ENCODE results near the gene EFHB. TPM values are rescaled to one million over a fixed set of nuclear protein-coding genes. Genes with fewer than 3 reads are reported as not detected.

Gene EFHB
- total RNA-seq, 4 donors from 2014 or later: 0.67 to 0.76 TPM; not detected in 2

DNA sequence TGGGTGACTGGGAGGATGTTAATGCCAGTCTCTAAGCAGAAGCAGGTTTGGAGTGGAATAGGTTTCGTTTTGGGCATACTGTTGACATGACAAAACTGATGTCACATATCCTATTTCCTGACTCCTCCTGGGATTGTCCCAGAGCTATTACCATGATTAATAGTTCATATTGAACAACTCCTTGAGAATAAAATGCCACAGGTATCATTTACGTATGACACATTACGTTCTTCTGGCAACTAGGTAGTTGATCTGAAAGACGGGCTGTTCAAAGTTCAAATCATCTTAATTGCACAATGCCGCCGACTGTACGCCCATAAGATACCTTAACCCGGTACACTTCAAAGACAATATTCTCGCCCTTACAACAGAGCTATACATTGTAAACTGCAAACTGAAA is 11.5 kb upstream of the EFHB start:
- 91 to 97% methylated on average over 9 of the region's 9 CpGs for WGBS, 2 donors
- H3K27ac ChIP-seq: no peak overlapping the region
- peak overlapping the region in 1 of 4 donors; percentile 88 for H3K4me3 ChIP-seq
- peaks cover 4 to 44% (median 14%) of the 10 kb centered on the region in 3 donors for H3K4me1 ChIP-seq
- H3K36me3 ChIP-seq: no peaks in the 10 kb centered on the region
- H3K27me3 ChIP-seq: no peaks in the 10 kb centered on the region
- no peaks in the 10 kb centered on the region for H3K9me3 ChIP-seq
- no peak for TF ChIP-seq POLR2A (IDR thresholded peaks at IDR 0.05)
- TF ChIP-seq, protein P1, sequence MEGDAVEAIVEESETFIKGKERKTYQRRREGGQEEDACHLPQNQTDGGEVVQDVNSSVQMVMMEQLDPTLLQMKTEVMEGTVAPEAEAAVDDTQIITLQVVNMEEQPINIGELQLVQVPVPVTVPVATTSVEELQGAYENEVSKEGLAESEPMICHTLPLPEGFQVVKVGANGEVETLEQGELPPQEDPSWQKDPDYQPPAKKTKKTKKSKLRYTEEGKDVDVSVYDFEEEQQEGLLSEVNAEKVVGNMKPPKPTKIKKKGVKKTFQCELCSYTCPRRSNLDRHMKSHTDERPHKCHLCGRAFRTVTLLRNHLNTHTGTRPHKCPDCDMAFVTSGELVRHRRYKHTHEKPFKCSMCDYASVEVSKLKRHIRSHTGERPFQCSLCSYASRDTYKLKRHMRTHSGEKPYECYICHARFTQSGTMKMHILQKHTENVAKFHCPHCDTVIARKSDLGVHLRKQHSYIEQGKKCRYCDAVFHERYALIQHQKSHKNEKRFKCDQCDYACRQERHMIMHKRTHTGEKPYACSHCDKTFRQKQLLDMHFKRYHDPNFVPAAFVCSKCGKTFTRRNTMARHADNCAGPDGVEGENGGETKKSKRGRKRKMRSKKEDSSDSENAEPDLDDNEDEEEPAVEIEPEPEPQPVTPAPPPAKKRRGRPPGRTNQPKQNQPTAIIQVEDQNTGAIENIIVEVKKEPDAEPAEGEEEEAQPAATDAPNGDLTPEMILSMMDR (IDR thresholded peaks at IDR 0.05): no peak
- no peak for DNase-seq
- intact Hi-C loops (cut with DNase I): no loop called here

- no peak for DNase-seq
- H3K36me3 ChIP-seq: no peaks in the 10 kb centered on the region
- intact Hi-C loops (cut with DNase I): no loop called here
- no peaks in the 10 kb centered on the region for H3K27me3 ChIP-seq
- no peak overlapping the region for H3K27ac ChIP-seq
- H3K9me3 ChIP-seq: no peaks in the 10 kb centered on the region
- WGBS, 2 donors: 33 to 63% methylated on average over 1 of the region's 1 CpG
- H3K4me3 ChIP-seq: no peak overlapping the region
- peaks cover 0 to 12% (median 0%) of the 10 kb centered on the region in 3 donors for H3K4me1 ChIP-seq
- TF ChIP-seq, protein P1 (IDR thresholded peaks at IDR 0.05): no peak
- no peak for TF ChIP-seq POLR2A (IDR thresholded peaks at IDR 0.05)
Measured at GRCh38 chr3:19940643-19941042, 6.6 kb upstream of the EFHB start.

DNA sequence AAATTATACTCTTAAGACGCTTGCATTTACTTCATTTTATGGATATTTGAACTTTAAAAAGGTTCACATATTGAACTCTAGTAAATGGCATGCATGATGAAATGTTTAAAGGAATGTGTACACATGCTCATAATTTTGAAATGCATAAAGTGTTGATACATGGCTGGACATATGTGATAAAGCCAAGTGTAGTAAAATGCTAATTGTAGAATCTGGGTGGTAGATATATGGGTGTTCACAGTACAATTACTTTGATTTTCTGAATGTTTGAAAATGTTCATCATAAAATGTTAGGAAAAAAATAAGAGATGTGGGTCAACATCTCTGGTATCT is 4.2 kb upstream of the EFHB start:
- Histone ChIP-seq H3K27me3 (peaks cover 0 to 8% (median 0%) of the 10 kb centered on the region in 4 donors), H3K4me3 (no peak overlapping the region), H3K27ac (no peak overlapping the region), H3K9me3 (no peaks in the 10 kb centered on the region), H3K4me1 (peaks cover 0 to 8% (median 0%) of the 10 kb centered on the region in 3 donors), H3K36me3 (no peaks in the 10 kb centered on the region)
- intact Hi-C loops (cut with DNase I): no loop called here
- TF ChIP-seq POLR2A (IDR thresholded peaks at IDR 0.05): no peak
- TF ChIP-seq, protein P1 (IDR thresholded peaks at IDR 0.05): no peak
- WGBS, 2 donors: 76 to 89% methylated on average over 1 of the region's 1 CpG
- DNase-seq: no peak

DNA sequence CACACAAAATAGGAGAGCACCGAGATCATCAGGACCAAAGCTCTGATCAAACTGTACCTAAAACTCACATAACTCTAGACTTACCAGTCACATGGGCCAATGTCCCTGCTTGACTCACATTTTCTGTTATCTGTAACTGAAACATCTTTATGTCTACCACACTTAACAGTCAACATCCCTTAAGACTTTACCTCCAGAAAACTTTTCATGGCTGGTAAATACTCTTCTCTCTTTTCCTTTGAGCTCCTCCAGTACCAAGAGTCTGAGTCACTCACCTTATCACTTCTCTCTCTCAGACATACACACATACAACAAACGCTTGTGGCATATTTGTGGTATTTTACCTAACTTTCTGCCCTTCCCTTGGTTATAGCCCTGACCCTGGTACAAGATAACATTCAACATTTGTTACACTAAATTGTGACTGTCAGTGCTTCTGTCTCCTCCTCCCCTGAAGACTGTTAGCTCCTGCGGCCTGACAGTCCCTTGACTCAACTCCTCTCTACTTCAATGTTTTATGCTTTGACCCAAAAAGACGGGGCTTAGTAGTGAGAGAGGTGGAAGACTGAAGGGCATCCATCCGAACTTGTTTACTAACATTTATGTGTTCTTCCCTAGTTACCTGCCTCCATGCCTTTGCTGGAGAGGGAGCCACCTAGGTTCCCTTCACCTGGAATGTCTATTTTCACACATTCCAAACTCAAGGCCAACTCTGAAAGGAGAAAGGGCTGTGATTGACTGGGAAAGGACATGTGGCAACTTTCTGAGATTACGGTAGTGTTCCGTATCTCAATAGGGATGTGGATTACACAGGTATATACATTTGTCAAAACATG is 3.7 kb upstream of the EFHB start:
- H3K27me3 ChIP-seq: peaks cover 0 to 8% (median 0%) of the 10 kb centered on the region in 4 donors
- DNase-seq: no peak
- no peaks in the 10 kb centered on the region for H3K9me3 ChIP-seq
- no peak overlapping the region for H3K4me3 ChIP-seq
- H3K4me1 ChIP-seq: peaks cover 0 to 8% (median 0%) of the 10 kb centered on the region in 3 donors
- WGBS, 2 donors: 47 to 65% methylated on average over 7 of the region's 7 CpGs
- TF ChIP-seq, protein P1 (IDR thresholded peaks at IDR 0.05): no peak
- no peak for TF ChIP-seq POLR2A (IDR thresholded peaks at IDR 0.05)
- no peak overlapping the region for H3K27ac ChIP-seq
- H3K36me3 ChIP-seq: no peaks in the 10 kb centered on the region
- intact Hi-C loops (cut with DNase I): no loop called here

- no peak for TF ChIP-seq POLR2A (IDR thresholded peaks at IDR 0.05)
- TF ChIP-seq, protein P1 (IDR thresholded peaks at IDR 0.05): no peak
- H3K27me3 ChIP-seq: peaks cover 0 to 8% (median 0%) of the 10 kb centered on the region in 4 donors
- no peaks in the 10 kb centered on the region for H3K4me1 ChIP-seq
- no peak for DNase-seq
- H3K4me3 ChIP-seq: no peak overlapping the region
- H3K9me3 ChIP-seq: no peaks in the 10 kb centered on the region
- no peaks in the 10 kb centered on the region for H3K36me3 ChIP-seq
- WGBS, 2 donors: 79 to 95% methylated on average over 2 of the region's 2 CpGs
- intact Hi-C loops (cut with DNase I): no loop called here
- H3K27ac ChIP-seq: no peak overlapping the region
Measured at GRCh38 chr3:19932422-19932821, 1.6 kb downstream of the EFHB start.

Measured in esophagus squamous epithelium (tissue), 5 donors.